ENCODE measurements around the gene MANEAL.
"Not testable (repeated sequence)": the region's sequence is repeated elsewhere in the genome, so short reads cannot be mapped to it uniquely, and the experiment has no call there.

- TF ChIP-seq CTCF (CRISPR knock-in tag; IDR thresholded peaks at IDR 0.05); EZH2 (conservative IDR thresholded peaks at IDR 0.05; ENCODE audit: low read depth, low read length); NFE2L1 (CRISPR knock-in tag; IDR thresholded peaks at IDR 0.05; ENCODE audit: borderline replicate concordance); HIVEP1 (CRISPR knock-in tag; IDR thresholded peaks at IDR 0.05); BRCA1 (CRISPR knock-in tag; IDR thresholded peaks at IDR 0.05); ZFP82 (CRISPR knock-in tag; IDR thresholded peaks at IDR 0.05; ENCODE audit: borderline replicate concordance); NFE2L2 (IDR thresholded peaks at IDR 0.05; ENCODE audit: low read length); CBX2 (IDR thresholded peaks at IDR 0.05; ENCODE audit: low read depth, low read length); CBX2 (CRISPR knock-in tag; IDR thresholded peaks at IDR 0.05; ENCODE audit: low read depth); SNRNP70 (IDR thresholded peaks at IDR 0.05; ENCODE audit: low read depth, low read length); POLR2A (IDR thresholded peaks at IDR 0.05; ENCODE audit: insufficient read depth in 1 of 2, low read depth in 2 of 2, low read length in 2 of 2); DDIT3 (CRISPR knock-in tag; IDR thresholded peaks at IDR 0.05); ZBTB46 (CRISPR knock-in tag; IDR thresholded peaks at IDR 0.05; ENCODE audit: borderline replicate concordance); THYN1 (CRISPR knock-in tag; IDR thresholded peaks at IDR 0.05; ENCODE audit: borderline replicate concordance, low read depth); SMC3 (IDR thresholded peaks at IDR 0.05; ENCODE audit: low read length): not testable (repeated sequence)
Measured at GRCh38 chr1:37771440-37771839, 22.2 kb upstream of the MANEAL start.

Measured in HepG2 (cell line).